ENCODE results near the gene ACAP3. TPM values are rescaled to one million over a fixed set of nuclear protein-coding genes. Genes with fewer than 3 reads are reported as not detected.
A peak's percentile ranks its signal among the peaks of the same experiment; 100 is the strongest.

The ACAP3 gene
- total RNA-seq, 2 donors from 2014 or later = 32.5 to 60.5 TPM

DNA sequence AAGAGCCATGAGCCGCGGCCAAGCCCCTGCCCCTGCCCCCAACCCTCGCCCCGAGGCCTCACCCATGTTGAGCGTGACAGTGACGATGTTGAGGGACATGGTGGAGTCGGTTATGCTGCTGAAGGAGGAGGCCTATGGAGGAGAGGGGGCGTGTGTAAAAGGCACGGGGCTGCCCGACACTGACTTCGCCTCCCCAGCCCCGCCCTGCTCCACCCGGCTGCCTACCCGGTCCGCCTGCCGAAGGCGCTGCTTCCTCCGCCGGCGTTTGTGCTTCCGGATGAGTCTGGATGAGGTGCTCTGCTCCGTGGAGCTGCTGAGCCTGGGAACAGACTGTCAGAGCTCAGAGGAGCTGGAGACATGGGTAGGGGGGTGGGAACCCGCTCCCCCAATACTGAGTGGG lies 32.5 kb upstream of the ACAP3 start:
- Mint-ChIP-seq H3K9me3 (no peaks in the 10 kb centered on the region), H3K4me3 (no peak overlapping the region), H3K27me3 (no peaks in the 10 kb centered on the region), H3K4me1 (ENCODE audit: low read depth in 2 of 2) (peaks cover 0 to 9% of the 10 kb centered on the region in 2 donors), H3K27ac (no peak overlapping the region), H3K36me3 (no peaks in the 10 kb centered on the region)
- ATAC-seq = no peak
- DNase-seq (ENCODE audit: low spot score) = no peak

DNA sequence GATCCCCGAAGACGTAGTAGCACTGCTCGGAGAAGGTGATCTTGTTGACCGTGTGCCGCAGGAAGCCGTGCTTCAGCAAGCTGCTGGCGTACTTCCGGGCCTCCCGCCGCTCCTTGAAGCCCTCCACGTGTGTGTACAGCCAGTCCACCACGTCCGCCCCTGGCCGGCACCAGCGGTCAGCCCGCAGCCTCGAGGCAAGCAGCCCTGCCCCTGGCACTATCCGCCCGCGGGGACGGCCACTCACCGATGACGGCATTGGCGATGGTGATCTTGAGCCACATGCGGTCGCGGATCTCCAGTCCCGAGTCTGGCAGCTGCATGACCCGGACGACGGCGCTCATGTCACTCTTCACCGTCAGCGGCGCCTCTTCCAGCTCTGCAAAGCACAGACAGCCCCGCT lies 30.5 kb upstream of the ACAP3 start:
- Mint-ChIP-seq H3K36me3 (no peaks in the 10 kb centered on the region), H3K27me3 (no peaks in the 10 kb centered on the region), H3K4me3 (no peak overlapping the region), H3K4me1 (ENCODE audit: low read depth in 2 of 2) (peaks cover 0 to 6% of the 10 kb centered on the region in 2 donors), H3K27ac (no peak overlapping the region), H3K9me3 (no peaks in the 10 kb centered on the region)
- DNase-seq (ENCODE audit: low spot score) (no peak), ATAC-seq (no peak)

GRCh38 chr1:1337793-1338147 lies 30.0 kb upstream of the ACAP3 start:
- no peak for DNase-seq (ENCODE audit: low spot score)
- peaks cover 0 to 6% of the 10 kb centered on the region in 2 donors for H3K4me1 Mint-ChIP-seq (ENCODE audit: low read depth in 2 of 2)
- H3K36me3 Mint-ChIP-seq = no peaks in the 10 kb centered on the region
- no peak overlapping the region for H3K4me3 Mint-ChIP-seq
- H3K27me3 Mint-ChIP-seq = no peaks in the 10 kb centered on the region
- no peaks in the 10 kb centered on the region for H3K9me3 Mint-ChIP-seq
- no peak overlapping the region for H3K27ac Mint-ChIP-seq
- ATAC-seq = peak in 1 of 2 donors; percentile 43

DNA sequence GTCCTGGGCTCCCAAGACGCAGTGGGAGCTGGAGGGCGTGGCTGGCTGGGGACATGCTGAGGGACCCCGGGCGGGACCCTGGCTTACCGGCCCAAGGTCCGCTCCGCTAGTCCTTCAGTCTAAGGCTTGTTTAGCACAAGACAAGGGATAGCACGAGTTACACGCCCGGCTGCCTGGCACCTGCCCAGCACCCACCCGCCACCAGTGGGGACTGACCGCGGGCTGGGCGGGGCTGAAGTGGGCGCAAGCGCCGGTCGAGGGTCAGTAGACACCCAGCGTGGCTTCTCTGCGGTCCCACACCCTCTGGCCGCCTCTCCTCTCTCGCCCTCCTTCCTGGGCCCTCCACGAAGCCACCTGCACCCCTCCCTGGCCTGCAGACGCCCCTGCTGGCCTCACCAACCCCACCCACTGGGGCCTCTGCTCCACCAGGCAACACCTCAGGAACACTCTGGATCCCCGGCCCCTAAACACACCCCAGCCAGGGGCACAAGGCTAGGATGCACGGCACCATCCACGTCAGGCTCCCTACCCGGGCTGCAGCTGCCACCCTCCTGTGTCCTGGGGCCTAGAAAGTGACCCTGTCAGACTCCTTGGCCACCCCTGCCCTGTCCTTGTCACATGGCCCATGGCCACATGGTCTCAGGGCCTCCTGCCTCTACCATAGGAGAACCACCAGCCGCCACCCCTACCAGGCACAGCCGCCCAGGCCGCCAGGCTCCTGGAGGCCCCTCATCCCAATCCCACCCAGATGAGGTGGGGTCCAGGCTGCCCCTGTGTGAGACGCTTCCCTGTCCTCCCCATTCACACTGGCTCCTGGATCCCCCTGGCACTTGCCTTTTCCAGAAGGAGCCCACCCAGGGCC lies 29.4 kb upstream of the ACAP3 start:
- Mint-ChIP-seq H3K27me3 (no peaks in the 10 kb centered on the region), H3K4me1 (ENCODE audit: low read depth in 2 of 2) (peaks cover 0 to 6% of the 10 kb centered on the region in 2 donors), H3K9me3 (no peaks in the 10 kb centered on the region), H3K27ac (no peak overlapping the region), H3K4me3 (no peak overlapping the region), H3K36me3 (no peaks in the 10 kb centered on the region)
- ATAC-seq = no peak
- no peak for DNase-seq (ENCODE audit: low spot score)

- Mint-ChIP-seq H3K36me3 (no peaks in the 10 kb centered on the region), H3K9me3 (no peaks in the 10 kb centered on the region), H3K27ac (no peak overlapping the region), H3K4me3 (no peak overlapping the region), H3K4me1 (ENCODE audit: low read depth in 2 of 2) (peaks cover 0 to 6% of the 10 kb centered on the region in 2 donors), H3K27me3 (no peaks in the 10 kb centered on the region)
- no peak for DNase-seq (ENCODE audit: low spot score)
- no peak for ATAC-seq
Observed at GRCh38 chr1:1336446-1336845, 28.7 kb upstream of the ACAP3 start.

GRCh38 chr1:1335792-1336248 lies 28.1 kb upstream of the ACAP3 start:
- Mint-ChIP-seq H3K27ac (no peak overlapping the region), H3K4me3 (no peak overlapping the region), H3K4me1 (ENCODE audit: low read depth in 2 of 2) (peaks cover 0 to 2% of the 10 kb centered on the region in 2 donors), H3K9me3 (no peaks in the 10 kb centered on the region), H3K36me3 (no peaks in the 10 kb centered on the region), H3K27me3 (no peaks in the 10 kb centered on the region)
- ATAC-seq (no peak), DNase-seq (ENCODE audit: low spot score) (no peak)

- DNase-seq (ENCODE audit: low spot score) (no peak), ATAC-seq (no peak)
- H3K4me3 Mint-ChIP-seq = no peak overlapping the region
- no peaks in the 10 kb centered on the region for H3K9me3 Mint-ChIP-seq
- H3K27me3 Mint-ChIP-seq = no peaks in the 10 kb centered on the region
- H3K4me1 Mint-ChIP-seq (ENCODE audit: low read depth in 2 of 2) = peaks cover 0 to 2% of the 10 kb centered on the region in 2 donors
- H3K36me3 Mint-ChIP-seq = no peaks in the 10 kb centered on the region
- H3K27ac Mint-ChIP-seq = no peak overlapping the region
Observed at GRCh38 chr1:1335283-1335682, 27.6 kb upstream of the ACAP3 start.

- Mint-ChIP-seq H3K27ac (no peak overlapping the region), H3K36me3 (no peaks in the 10 kb centered on the region), H3K4me1 (ENCODE audit: low read depth in 2 of 2) (peaks cover 2 to 3% of the 10 kb centered on the region in 2 donors), H3K9me3 (no peaks in the 10 kb centered on the region), H3K4me3 (no peak overlapping the region), H3K27me3 (no peaks in the 10 kb centered on the region)
- no peak for DNase-seq (ENCODE audit: low spot score)
- ATAC-seq = no peak
Observed at GRCh38 chr1:1334835-1335234, 27.1 kb upstream of the ACAP3 start.

GRCh38 chr1:1333551-1334241 lies 26.0 kb upstream of the ACAP3 start:
- Mint-ChIP-seq H3K9me3 (no peaks in the 10 kb centered on the region), H3K36me3 (no peaks in the 10 kb centered on the region), H3K4me3 (no peak overlapping the region), H3K27ac (no peak overlapping the region), H3K4me1 (ENCODE audit: low read depth in 2 of 2) (peaks cover 4% of the 10 kb centered on the region in 2 donors), H3K27me3 (no peaks in the 10 kb centered on the region)
- no peak for DNase-seq (ENCODE audit: low spot score)
- ATAC-seq = no peak

- no peak overlapping the region for H3K27ac Mint-ChIP-seq
- no peaks in the 10 kb centered on the region for H3K9me3 Mint-ChIP-seq
- no peak for DNase-seq (ENCODE audit: low spot score)
- H3K4me3 Mint-ChIP-seq = no peak overlapping the region
- ATAC-seq = no peak
- peaks cover 4% of the 10 kb centered on the region in 2 donors for H3K4me1 Mint-ChIP-seq (ENCODE audit: low read depth in 2 of 2)
- H3K36me3 Mint-ChIP-seq = no peaks in the 10 kb centered on the region
- H3K27me3 Mint-ChIP-seq = no peaks in the 10 kb centered on the region
Observed at GRCh38 chr1:1332774-1333480, 25.2 kb upstream of the ACAP3 start.

GRCh38 chr1:1332031-1332755 lies 24.5 kb upstream of the ACAP3 start:
- peaks cover 4% of the 10 kb centered on the region in 2 donors for H3K4me1 Mint-ChIP-seq (ENCODE audit: low read depth in 2 of 2)
- H3K27me3 Mint-ChIP-seq = no peaks in the 10 kb centered on the region
- H3K9me3 Mint-ChIP-seq = no peaks in the 10 kb centered on the region
- H3K27ac Mint-ChIP-seq = no peak overlapping the region
- no peak overlapping the region for H3K4me3 Mint-ChIP-seq
- DNase-seq (ENCODE audit: low spot score) (no peak), ATAC-seq (no peak)
- H3K36me3 Mint-ChIP-seq = no peaks in the 10 kb centered on the region

GRCh38 chr1:1331068-1331965 lies 23.6 kb upstream of the ACAP3 start, which contains the start of gene TAS1R3:
TSS of gene TAS1R3 (plus strand) at chr1:1331280. CDS start at chr1:1331346, 66 bp downstream.
- H3K9me3 Mint-ChIP-seq = no peaks in the 10 kb centered on the region
- no peak within 1 kb of the TSS for H3K27ac Mint-ChIP-seq
- DNase-seq (ENCODE audit: low spot score) (no peak), ATAC-seq (no peak)
- H3K4me1 Mint-ChIP-seq (ENCODE audit: low read depth in 2 of 2) = peaks cover 4 to 5% of the 10 kb centered on the region in 2 donors
- no peaks in the 10 kb centered on the region for H3K36me3 Mint-ChIP-seq
- no peak within 1 kb of the TSS for H3K4me3 Mint-ChIP-seq
- no peaks in the 10 kb centered on the region for H3K27me3 Mint-ChIP-seq
